Measurements from ENCODE around the gene TBK1. TPM values are rescaled to one million over a fixed set of nuclear protein-coding genes. Genes with fewer than 3 reads are reported as not detected.

The TBK1 gene
- total RNA-seq, 1 experiment from 2014 or later = 15.9 TPM

- TF ChIP-seq ESRRA (CRISPR knock-in tag; IDR thresholded peaks at IDR 0.05; ENCODE audit: borderline replicate concordance) = no peak
- no peak for TF ChIP-seq E2F4 (CRISPR knock-in tag; IDR thresholded peaks at IDR 0.05; ENCODE audit: borderline replicate concordance, low read depth)
Observed at GRCh38 chr12:64446295-64446694, 5.6 kb upstream of the TBK1 start (continued).

- Mint-ChIP-seq H3K4me1 (peaks cover 22% of the 10 kb centered on the region), H3K27me3 (ENCODE audit: low read depth) (no peaks in the 10 kb centered on the region), H3K36me3 (peaks cover 32% of the 10 kb centered on the region), H3K4me3 (peak overlapping the region; percentile 91), H3K9me3 (no peaks in the 10 kb centered on the region), H3K27ac (peak overlapping the region; percentile 90)
- DNase-seq (ENCODE audit: low spot score) (no peak), ATAC-seq (no peak)
- POLR2A ChIA-PET = interaction anchor here (0.6 kb wide), 2 partner anchors 27 to 41 kb away, joined by 3 to 5 read pairs; no protein-coding TSS in a partner anchor
- 0 out of 2 replicates have a peak, but pooled peaks have one; percentile 75 for TF ChIP-seq EMX1 (CRISPR knock-in tag; IDR thresholded peaks at IDR 0.05)
- no peak for TF ChIP-seq ATF2 (CRISPR knock-in tag; IDR thresholded peaks at IDR 0.05; ENCODE audit: borderline replicate concordance, low read depth)
- no peak for TF ChIP-seq SOX15 (CRISPR knock-in tag; IDR thresholded peaks at IDR 0.05)
- no peak for TF ChIP-seq SMAD3 (CRISPR knock-in tag; IDR thresholded peaks at IDR 0.05; ENCODE audit: borderline replicate concordance)
- no peak for TF ChIP-seq ZNF263 (CRISPR knock-in tag; IDR thresholded peaks at IDR 0.05; ENCODE audit: low read depth)
- TF ChIP-seq FOXP4 (CRISPR knock-in tag; IDR thresholded peaks at IDR 0.05) = no peak
- CTCF ChIA-PET = interaction anchor here (1.2 to 1.6 kb wide), 2 partner anchors 99 to 248 kb away, joined by 3 read pairs; no protein-coding TSS in a partner anchor
Observed at GRCh38 chr12:64450057-64450640, 1.8 kb upstream of the TBK1 start.

- no peak for DNase-seq (ENCODE audit: low spot score)
- Mint-ChIP-seq H3K4me3 (peak overlapping the region; percentile 91), H3K4me1 (peaks cover 22% of the 10 kb centered on the region), H3K27ac (peak overlapping the region; percentile 90), H3K36me3 (peaks cover 25% of the 10 kb centered on the region), H3K9me3 (no peaks in the 10 kb centered on the region), H3K27me3 (ENCODE audit: low read depth) (no peaks in the 10 kb centered on the region)
- TF ChIP-seq MLX (CRISPR knock-in tag; IDR thresholded peaks at IDR 0.05) = no peak
- TF ChIP-seq ERG (CRISPR knock-in tag; IDR thresholded peaks at IDR 0.05) = peak; percentile 66; the same call in 1 of the 2 replicates
- peak; percentile 12 for ATAC-seq
- POLR2A ChIA-PET = interaction anchor here (0.9 kb wide), 2 partner anchors 21 to 47 kb away, joined by 3 read pairs; partner anchors contain the start of gene XPOT
- CTCF ChIA-PET = interaction anchor here (0.8 to 1.6 kb wide), 3 partner anchors 9 to 247 kb away, joined by 3 read pairs; no protein-coding TSS in a partner anchor
Observed at GRCh38 chr12:64450711-64451486, 1.0 kb upstream of the TBK1 start.
